ENCODE data around the gene MYCBP.

DNA sequence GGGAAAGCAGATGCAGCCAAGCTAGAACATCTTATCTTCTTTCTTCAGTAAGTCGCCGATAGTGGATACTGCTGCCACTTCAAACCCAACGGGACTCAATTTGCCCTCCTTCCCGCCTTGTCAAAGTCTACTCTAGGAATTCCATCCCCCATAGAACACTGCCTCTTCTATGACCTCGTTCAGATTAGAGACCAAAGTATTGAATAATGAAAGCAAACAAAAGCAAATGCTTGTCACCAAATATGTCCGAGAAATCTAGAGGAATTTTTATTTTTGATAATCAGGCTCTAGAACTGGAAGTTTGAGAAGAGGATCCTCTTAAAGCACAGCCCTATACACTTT is 12.7 kb downstream of the MYCBP start:
- TF ChIP-seq YY1 (IDR thresholded peaks at IDR 0.05; ENCODE audit: insufficient read depth, insufficient read length) = no peak
- TF ChIP-seq ZNF274 (IDR thresholded peaks at IDR 0.05; ENCODE audit: low read depth, low read length) = no peak
